Measurements from ENCODE around the gene CAMTA1. TPM values are rescaled to one million over a fixed set of nuclear protein-coding genes. Genes with fewer than 3 reads are reported as not detected.
"Not testable (repeated sequence)": the region's sequence is repeated elsewhere in the genome, so short reads cannot be mapped to it uniquely, and the experiment has no call there.

CAMTA1 gene
- total and polyA plus RNA-seq, 8 donors: 42.8 to 213 (median 118) TPM

DNA sequence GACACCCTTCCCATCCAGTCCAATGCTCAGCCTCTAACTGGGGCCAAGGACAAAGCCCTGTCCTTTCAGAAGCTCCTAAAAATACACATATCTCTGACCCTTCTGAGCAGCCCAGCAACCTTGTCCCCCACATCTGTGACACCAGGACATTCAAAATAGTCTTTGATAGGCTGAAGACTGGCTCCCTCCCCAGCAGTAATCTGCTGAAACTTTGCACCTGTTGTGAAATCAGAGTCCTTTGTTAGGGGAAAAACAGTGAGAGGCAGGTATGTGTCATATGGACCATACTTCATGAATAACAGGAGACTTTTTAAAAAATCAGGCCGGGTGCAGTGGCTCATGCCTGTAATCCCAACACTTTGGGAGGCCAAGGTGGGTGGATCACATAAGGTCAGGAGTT is 903.4 kb downstream of the CAMTA1 start:
- H3K9me3 ChIP-seq: peaks cover 0 to 10% (median 7%) of the 10 kb centered on the region in 4 donors
- DNase-seq: peak in 1 of 2 donors; percentile 32
- H3K4me3 ChIP-seq: no peak overlapping the region
- peaks cover 0 to 34% (median 0%) of the 10 kb centered on the region in 3 donors for H3K27me3 ChIP-seq
- no peak overlapping the region for H3K27ac ChIP-seq
- intact Hi-C loops (cut with DNase I; ENCODE audit: low total_unique reads): no loop called here
- no peaks in the 10 kb centered on the region for H3K36me3 ChIP-seq
- TF ChIP-seq POLR2A (IDR thresholded peaks at IDR 0.05) (no peak), EP300 (IDR thresholded peaks at IDR 0.05) (no peak), POLR2AphosphoS5 (IDR thresholded peaks at IDR 0.05) (no peak)
- TF ChIP-seq, protein P1, sequence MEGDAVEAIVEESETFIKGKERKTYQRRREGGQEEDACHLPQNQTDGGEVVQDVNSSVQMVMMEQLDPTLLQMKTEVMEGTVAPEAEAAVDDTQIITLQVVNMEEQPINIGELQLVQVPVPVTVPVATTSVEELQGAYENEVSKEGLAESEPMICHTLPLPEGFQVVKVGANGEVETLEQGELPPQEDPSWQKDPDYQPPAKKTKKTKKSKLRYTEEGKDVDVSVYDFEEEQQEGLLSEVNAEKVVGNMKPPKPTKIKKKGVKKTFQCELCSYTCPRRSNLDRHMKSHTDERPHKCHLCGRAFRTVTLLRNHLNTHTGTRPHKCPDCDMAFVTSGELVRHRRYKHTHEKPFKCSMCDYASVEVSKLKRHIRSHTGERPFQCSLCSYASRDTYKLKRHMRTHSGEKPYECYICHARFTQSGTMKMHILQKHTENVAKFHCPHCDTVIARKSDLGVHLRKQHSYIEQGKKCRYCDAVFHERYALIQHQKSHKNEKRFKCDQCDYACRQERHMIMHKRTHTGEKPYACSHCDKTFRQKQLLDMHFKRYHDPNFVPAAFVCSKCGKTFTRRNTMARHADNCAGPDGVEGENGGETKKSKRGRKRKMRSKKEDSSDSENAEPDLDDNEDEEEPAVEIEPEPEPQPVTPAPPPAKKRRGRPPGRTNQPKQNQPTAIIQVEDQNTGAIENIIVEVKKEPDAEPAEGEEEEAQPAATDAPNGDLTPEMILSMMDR (IDR thresholded peaks at IDR 0.05): no peak
- H3K4me1 ChIP-seq: no peaks in the 10 kb centered on the region
- 55 to 68% (median 63%) methylated on average over 1 of the region's 1 CpG for whole genome bisulfite sequencing, 5 donors

DNA sequence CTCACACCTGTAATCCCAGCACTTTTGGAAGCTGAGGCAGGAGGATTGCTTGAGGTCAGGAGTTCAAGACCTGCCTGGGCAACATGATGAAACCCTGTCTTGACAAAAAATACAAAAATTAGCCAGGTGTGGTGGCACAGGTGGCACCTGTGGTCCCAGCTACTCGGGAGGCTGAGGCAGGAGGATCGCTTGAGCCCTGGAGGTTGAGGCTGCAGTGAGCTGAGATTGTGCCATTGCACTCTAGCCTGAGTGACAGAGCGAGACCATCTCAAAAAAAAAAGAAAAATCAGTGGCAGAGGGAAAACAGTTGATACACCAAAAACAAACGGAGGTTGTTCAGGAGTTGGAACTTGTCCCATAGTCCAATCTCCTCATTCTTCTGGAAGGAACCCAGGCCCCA is 904.1 kb downstream of the CAMTA1 start:
- H3K36me3 ChIP-seq; H3K4me3 ChIP-seq; intact Hi-C loops (cut with DNase I; ENCODE audit: low total_unique reads); H3K27ac ChIP-seq; DNase-seq; H3K4me1 ChIP-seq: not testable (repeated sequence)
- WGBS, 5 donors: 39 to 68% (median 51%) methylated on average over 4 of the region's 4 CpGs
- peaks cover 0 to 34% (median 0%) of the 10 kb centered on the region in 3 donors for H3K27me3 ChIP-seq
- peaks cover 0 to 10% (median 9%) of the 10 kb centered on the region in 4 donors for H3K9me3 ChIP-seq

- 88 to 92% (median 90%) methylated on average over 9 to 10 of the region's 10 CpGs for WGBS, 5 donors
- Histone ChIP-seq H3K36me3 (no peaks in the 10 kb centered on the region), H3K27ac (no peak overlapping the region), H3K9me3 (peaks cover 0 to 10% (median 9%) of the 10 kb centered on the region in 4 donors), H3K27me3 (peaks cover 0 to 34% (median 0%) of the 10 kb centered on the region in 3 donors), H3K4me1 (no peaks in the 10 kb centered on the region), H3K4me3 (no peak overlapping the region)
- no peak for TF ChIP-seq POLR2A (IDR thresholded peaks at IDR 0.05)
- no peak for TF ChIP-seq EP300 (IDR thresholded peaks at IDR 0.05)
- TF ChIP-seq, protein P1 (IDR thresholded peaks at IDR 0.05): no peak
- TF ChIP-seq POLR2AphosphoS5 (IDR thresholded peaks at IDR 0.05): no peak
- intact Hi-C loops (cut with DNase I; ENCODE audit: low total_unique reads): no loop called here
- no peak for DNase-seq
Measured at GRCh38 chr1:7690076-7690475, 904.8 kb downstream of the CAMTA1 start.

DNA sequence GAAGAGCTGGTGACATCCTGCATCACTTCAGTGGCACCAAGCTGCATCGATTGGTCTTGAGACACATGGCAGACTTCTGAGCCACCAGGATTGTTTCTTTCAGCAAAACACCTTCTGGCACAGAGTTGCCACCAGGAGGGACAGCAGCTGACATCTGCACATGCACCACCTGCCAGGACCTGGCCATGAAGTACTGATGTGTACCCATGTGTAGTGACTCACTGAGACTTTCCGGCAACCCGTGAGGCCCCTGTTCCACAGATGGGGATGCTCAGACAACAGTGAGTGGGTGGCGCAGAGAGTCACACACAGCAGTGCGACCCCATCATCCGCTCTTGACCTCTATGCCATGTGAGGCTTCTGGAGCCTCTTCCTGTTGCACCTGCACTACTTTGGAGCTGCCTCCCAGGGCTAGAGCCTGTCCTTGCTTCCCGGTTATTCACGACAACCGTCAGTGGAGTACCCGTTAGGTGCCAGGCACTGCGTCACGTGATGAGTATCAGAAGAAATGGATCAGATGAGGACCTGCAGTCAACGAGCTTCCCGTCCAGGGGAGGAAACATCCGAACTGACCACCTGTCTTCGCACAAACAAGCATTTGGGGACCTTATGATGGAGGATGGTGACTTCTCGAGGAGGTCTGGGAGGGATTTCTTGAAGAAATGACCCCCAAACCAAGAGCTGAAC is 905.4 kb downstream of the CAMTA1 start:
- Histone ChIP-seq H3K9me3 (peaks cover 0 to 10% (median 9%) of the 10 kb centered on the region in 4 donors), H3K4me3 (no peak overlapping the region), H3K36me3 (no peaks in the 10 kb centered on the region), H3K4me1 (no peaks in the 10 kb centered on the region), H3K27ac (no peak overlapping the region), H3K27me3 (peaks cover 0 to 34% (median 0%) of the 10 kb centered on the region in 3 donors)
- DNase-seq: no peak
- TF ChIP-seq EP300 (IDR thresholded peaks at IDR 0.05) (no peak), POLR2A (IDR thresholded peaks at IDR 0.05) (no peak), POLR2AphosphoS5 (IDR thresholded peaks at IDR 0.05) (no peak)
- TF ChIP-seq, protein P1 (IDR thresholded peaks at IDR 0.05): no peak
- WGBS, 5 donors: 86 to 92% (median 90%) methylated on average over 17 of the region's 17 CpGs
- intact Hi-C loops (cut with DNase I; ENCODE audit: low total_unique reads): no loop called here

DNA sequence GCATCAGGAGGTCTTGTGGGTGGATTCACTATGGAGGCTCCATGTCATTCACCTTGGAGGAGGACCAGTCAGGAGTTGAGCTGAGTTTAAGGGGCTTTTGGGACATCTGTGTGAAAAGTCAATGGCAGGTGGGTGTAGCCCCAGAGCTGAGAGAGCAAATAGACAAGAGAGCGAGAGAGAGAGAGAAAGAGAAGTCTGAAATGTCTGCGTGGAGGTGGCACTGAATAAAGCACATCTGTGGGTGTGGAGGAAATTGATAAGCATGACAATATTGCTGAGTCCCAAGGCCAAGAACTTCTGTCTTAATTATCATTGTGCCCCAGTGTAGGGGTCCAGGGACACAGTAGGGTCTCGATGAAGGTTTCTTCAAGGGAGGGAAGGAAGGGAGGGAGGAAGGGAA is 906.3 kb downstream of the CAMTA1 start:
- Histone ChIP-seq H3K27ac (no peak overlapping the region), H3K27me3 (peaks cover 0 to 28% (median 0%) of the 10 kb centered on the region in 3 donors), H3K9me3 (peaks cover 0 to 10% (median 9%) of the 10 kb centered on the region in 4 donors), H3K36me3 (no peaks in the 10 kb centered on the region), H3K4me1 (no peaks in the 10 kb centered on the region), H3K4me3 (no peak overlapping the region)
- DNase-seq: no peak
- no peak for TF ChIP-seq EP300 (IDR thresholded peaks at IDR 0.05)
- no peak for TF ChIP-seq POLR2AphosphoS5 (IDR thresholded peaks at IDR 0.05)
- TF ChIP-seq POLR2A (IDR thresholded peaks at IDR 0.05): no peak
- TF ChIP-seq, protein P1 (IDR thresholded peaks at IDR 0.05): no peak
- intact Hi-C loops (cut with DNase I; ENCODE audit: low total_unique reads): no loop called here
- WGBS, 5 donors: 74 to 86% (median 84%) methylated on average over 3 of the region's 3 CpGs

Measured in stomach (tissue), 9 donors.